ENCODE results near the gene MT1G.

MT1G gene

DNA sequence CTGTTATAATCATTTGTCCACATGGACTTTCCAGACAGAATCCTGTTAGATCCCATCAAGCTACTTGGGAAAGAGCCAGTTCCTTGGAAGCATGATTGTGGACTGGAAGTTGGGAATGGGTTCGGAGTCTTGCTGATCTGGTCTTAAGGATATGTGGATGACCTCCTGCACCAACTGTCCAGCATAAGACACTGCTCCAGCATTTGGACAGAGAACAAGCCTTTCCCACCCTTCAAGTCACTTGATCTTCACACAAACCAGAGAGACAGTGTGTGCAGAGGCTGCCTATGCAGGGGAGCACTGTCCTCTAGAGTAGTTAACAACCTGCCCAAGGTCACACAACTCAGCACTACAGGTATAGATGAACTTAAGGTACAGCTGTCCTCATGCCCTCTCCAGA is 22.0 kb downstream of the MT1G start:
- Histone ChIP-seq H3K4me1 (ENCODE audit: insufficient read depth, low read length, poor library complexity, severe bottlenecking) (no peaks in the 10 kb centered on the region), H3K27me3 (ENCODE audit: insufficient read depth, low read length, poor library complexity, severe bottlenecking) (no peaks in the 10 kb centered on the region)

DNA sequence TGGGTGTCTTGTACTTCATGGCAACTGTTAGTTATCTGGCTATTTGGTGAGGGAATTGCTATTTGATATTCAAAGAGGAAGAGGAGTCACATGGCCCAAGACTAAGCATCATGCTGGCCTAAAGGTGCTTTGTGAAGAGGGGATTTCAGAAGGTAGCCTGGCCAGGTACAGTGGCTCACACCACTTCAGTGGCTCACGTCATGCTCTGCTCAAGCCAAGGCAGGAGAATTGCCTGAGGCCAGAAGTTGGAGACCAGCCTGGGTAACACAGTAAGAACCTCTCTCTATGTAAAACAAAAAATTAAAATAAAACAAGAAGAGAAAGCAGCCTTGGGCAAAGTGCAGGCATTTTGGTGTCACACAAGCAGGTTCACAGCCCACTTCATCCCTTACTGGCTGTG is 22.6 kb downstream of the MT1G start:
- Histone ChIP-seq H3K9me3 (ENCODE audit: insufficient read depth, low read depth, low read length) (no peaks in the 10 kb centered on the region), H3K9ac (ENCODE audit: low read depth, low read length, poor library complexity, severe bottlenecking) (no peak overlapping the region), H3K36me3 (ENCODE audit: insufficient read depth, low read length) (no peaks in the 10 kb centered on the region), H3K27me3 (ENCODE audit: insufficient read depth, low read length, poor library complexity, severe bottlenecking) (no peaks in the 10 kb centered on the region), H3F3A (ENCODE audit: low read depth) (no peaks in the 10 kb centered on the region), H2AFZ (ENCODE audit: low read length) (no peak overlapping the region), H3K79me2 (ENCODE audit: insufficient read depth, low read length) (no peaks in the 10 kb centered on the region), H3K9me2 (replicated peaks; ENCODE audit: low read depth, low read length) (no peaks in the 10 kb centered on the region), H3K4me1 (ENCODE audit: insufficient read depth, low read length, poor library complexity, severe bottlenecking) (no peaks in the 10 kb centered on the region), H3K4me3 (ENCODE audit: low read length, poor library complexity, severe bottlenecking) (no peak overlapping the region), H4K20me1 (ENCODE audit: insufficient read depth, low read length, poor library complexity, severe bottlenecking) (no peaks in the 10 kb centered on the region), H3K4me2 (ENCODE audit: low read depth, low read length, poor library complexity, severe bottlenecking) (no peak overlapping the region)
- TF ChIP-seq, protein P1, sequence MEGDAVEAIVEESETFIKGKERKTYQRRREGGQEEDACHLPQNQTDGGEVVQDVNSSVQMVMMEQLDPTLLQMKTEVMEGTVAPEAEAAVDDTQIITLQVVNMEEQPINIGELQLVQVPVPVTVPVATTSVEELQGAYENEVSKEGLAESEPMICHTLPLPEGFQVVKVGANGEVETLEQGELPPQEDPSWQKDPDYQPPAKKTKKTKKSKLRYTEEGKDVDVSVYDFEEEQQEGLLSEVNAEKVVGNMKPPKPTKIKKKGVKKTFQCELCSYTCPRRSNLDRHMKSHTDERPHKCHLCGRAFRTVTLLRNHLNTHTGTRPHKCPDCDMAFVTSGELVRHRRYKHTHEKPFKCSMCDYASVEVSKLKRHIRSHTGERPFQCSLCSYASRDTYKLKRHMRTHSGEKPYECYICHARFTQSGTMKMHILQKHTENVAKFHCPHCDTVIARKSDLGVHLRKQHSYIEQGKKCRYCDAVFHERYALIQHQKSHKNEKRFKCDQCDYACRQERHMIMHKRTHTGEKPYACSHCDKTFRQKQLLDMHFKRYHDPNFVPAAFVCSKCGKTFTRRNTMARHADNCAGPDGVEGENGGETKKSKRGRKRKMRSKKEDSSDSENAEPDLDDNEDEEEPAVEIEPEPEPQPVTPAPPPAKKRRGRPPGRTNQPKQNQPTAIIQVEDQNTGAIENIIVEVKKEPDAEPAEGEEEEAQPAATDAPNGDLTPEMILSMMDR (conservative IDR thresholded peaks at IDR 0.05; ENCODE audit: low read length) = no peak
- TF ChIP-seq EZH2phosphoT487 (IDR thresholded peaks at IDR 0.05; ENCODE audit: borderline replicate concordance) = no peak

More for the DNA sequence above, 22.0 kb downstream of the MT1G start:
- Histone ChIP-seq H3K4me3 (ENCODE audit: low read length, poor library complexity, severe bottlenecking) (no peak overlapping the region), H2AFZ (ENCODE audit: low read length) (no peak overlapping the region), H3F3A (ENCODE audit: low read depth) (no peaks in the 10 kb centered on the region), H3K36me3 (ENCODE audit: insufficient read depth, low read length) (no peaks in the 10 kb centered on the region), H3K79me2 (ENCODE audit: insufficient read depth, low read length) (no peaks in the 10 kb centered on the region), H3K9me2 (replicated peaks; ENCODE audit: low read depth, low read length) (no peaks in the 10 kb centered on the region), H3K9ac (ENCODE audit: low read depth, low read length, poor library complexity, severe bottlenecking) (no peak overlapping the region), H3K9me3 (ENCODE audit: insufficient read depth, low read depth, low read length) (no peaks in the 10 kb centered on the region), H3K4me2 (ENCODE audit: low read depth, low read length, poor library complexity, severe bottlenecking) (no peak overlapping the region), H4K20me1 (ENCODE audit: insufficient read depth, low read length, poor library complexity, severe bottlenecking) (no peaks in the 10 kb centered on the region)
- TF ChIP-seq, protein P1 (conservative IDR thresholded peaks at IDR 0.05; ENCODE audit: low read length) = no peak
- TF ChIP-seq EZH2phosphoT487 (IDR thresholded peaks at IDR 0.05; ENCODE audit: borderline replicate concordance) = no peak

DNA sequence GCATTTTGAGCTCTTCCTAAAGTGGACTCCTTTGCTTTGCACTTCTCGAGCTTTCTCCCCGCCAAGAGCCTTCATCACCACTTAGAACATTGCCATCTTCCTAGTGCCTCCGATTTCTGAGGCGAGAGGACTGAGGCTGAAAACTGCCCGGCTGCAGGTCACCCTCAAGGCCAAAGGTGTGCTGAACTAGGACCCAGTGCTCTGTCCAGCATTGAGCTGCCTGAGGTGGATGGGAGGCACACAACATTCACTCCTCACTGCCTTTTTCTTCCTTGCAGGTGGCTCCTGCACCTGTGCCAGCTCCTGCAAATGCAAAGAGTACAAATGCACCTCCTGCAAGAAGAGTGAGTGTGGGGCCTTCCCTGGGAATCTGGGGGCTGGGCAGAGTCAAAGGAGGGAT is 24.0 kb downstream of the MT1G start:
- no peaks in the 10 kb centered on the region for H3K36me3 ChIP-seq (ENCODE audit: insufficient read depth, low read length)
- H3K27me3 ChIP-seq (ENCODE audit: insufficient read depth, low read length, poor library complexity, severe bottlenecking) = no peaks in the 10 kb centered on the region
- no peaks in the 10 kb centered on the region for H3K4me1 ChIP-seq (ENCODE audit: insufficient read depth, low read length, poor library complexity, severe bottlenecking)
- H3K9ac ChIP-seq (ENCODE audit: low read depth, low read length, poor library complexity, severe bottlenecking) = no peak overlapping the region
- no peaks in the 10 kb centered on the region for H3K9me2 ChIP-seq (replicated peaks; ENCODE audit: low read depth, low read length)
- H4K20me1 ChIP-seq (ENCODE audit: insufficient read depth, low read length, poor library complexity, severe bottlenecking) = no peaks in the 10 kb centered on the region
- TF ChIP-seq, protein P1 (conservative IDR thresholded peaks at IDR 0.05; ENCODE audit: low read length) = no peak
- no peak for TF ChIP-seq EZH2phosphoT487 (IDR thresholded peaks at IDR 0.05; ENCODE audit: borderline replicate concordance)
- no peaks in the 10 kb centered on the region for H3F3A ChIP-seq (ENCODE audit: low read depth)
- no peak overlapping the region for H3K4me2 ChIP-seq (ENCODE audit: low read depth, low read length, poor library complexity, severe bottlenecking)
- no peak overlapping the region for H2AFZ ChIP-seq (ENCODE audit: low read length)
- H3K4me3 ChIP-seq (ENCODE audit: low read length, poor library complexity, severe bottlenecking) = no peak overlapping the region
- no peaks in the 10 kb centered on the region for H3K9me3 ChIP-seq (ENCODE audit: insufficient read depth, low read depth, low read length)
- no peaks in the 10 kb centered on the region for H3K79me2 ChIP-seq (ENCODE audit: insufficient read depth, low read length)

Measured in Loucy (cell line).